Cardiac fibroblast (primary cell): Measurements from ENCODE around the gene DNAAF2.

Experiments
- DNase-seq, 2 donors: peaks; one replicate each; pipeline versions ENCODE4 v3.0.0 to v3.0.0-alpha.2; 2010; ENCODE audit warnings: low read depth in 2 of 2
- H3K4me3 ChIP-seq, 2 donors: replicated peaks in 1 of 2; 1 replicate in 1 of 2; 2 replicates in 1 of 2; pipeline ENCODE4 v1.5.1; 2011; ENCODE audit warnings: low read depth in 2 of 2, low read length in 2 of 2, mild to moderate bottlenecking in 2 of 2, moderate library complexity in 1 of 2
- TF ChIP-seq, protein P1 (sequence below): IDR thresholded peaks from one replicate; pipeline ENCODE4 v1.5.1; 2011; ENCODE audit warnings: low read depth, mild to moderate bottlenecking, low read length, inconsistent platforms

DNAAF2 gene

DNA sequence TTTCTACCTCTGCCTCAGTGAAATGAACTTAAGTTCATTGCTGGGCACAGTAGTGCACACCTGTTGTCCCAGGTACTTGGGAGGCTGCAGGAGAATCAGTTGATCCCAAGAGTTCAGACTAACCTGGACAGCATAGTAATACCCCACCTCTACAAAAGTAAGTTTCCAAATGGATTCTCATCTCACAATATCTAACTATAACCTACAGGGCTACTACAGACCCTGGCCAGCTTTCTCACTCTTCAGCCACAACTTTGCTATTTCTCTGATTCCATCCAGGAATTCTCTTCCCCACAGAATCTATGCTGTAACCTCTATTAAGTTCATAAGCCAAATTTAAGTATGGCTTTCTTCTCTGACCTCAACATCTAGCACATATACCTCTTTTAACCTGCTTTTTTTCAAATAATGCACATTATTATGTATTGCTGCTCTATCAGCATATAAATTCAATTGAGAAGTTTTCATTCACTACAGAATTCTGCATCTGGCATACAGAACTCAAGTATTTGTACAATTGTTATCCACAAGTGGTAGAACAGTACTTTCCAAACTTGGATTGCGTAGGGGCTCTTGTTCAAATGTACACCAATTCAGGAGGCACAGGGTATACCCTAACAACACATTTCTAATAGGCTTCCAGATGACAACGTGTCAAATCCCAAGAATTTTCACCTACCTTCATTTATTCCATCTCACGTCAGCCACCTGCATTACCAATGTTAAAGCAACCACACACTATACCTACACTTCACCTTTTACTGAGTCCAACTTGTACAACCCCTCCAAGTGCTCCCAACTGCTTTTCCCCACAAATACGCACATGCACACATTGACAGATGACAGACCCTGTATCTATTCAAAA lies 52.7 kb downstream of the DNAAF2 start:
- no peak for DNase-seq
- no peak overlapping the region for H3K4me3 ChIP-seq
- TF ChIP-seq, protein P1, sequence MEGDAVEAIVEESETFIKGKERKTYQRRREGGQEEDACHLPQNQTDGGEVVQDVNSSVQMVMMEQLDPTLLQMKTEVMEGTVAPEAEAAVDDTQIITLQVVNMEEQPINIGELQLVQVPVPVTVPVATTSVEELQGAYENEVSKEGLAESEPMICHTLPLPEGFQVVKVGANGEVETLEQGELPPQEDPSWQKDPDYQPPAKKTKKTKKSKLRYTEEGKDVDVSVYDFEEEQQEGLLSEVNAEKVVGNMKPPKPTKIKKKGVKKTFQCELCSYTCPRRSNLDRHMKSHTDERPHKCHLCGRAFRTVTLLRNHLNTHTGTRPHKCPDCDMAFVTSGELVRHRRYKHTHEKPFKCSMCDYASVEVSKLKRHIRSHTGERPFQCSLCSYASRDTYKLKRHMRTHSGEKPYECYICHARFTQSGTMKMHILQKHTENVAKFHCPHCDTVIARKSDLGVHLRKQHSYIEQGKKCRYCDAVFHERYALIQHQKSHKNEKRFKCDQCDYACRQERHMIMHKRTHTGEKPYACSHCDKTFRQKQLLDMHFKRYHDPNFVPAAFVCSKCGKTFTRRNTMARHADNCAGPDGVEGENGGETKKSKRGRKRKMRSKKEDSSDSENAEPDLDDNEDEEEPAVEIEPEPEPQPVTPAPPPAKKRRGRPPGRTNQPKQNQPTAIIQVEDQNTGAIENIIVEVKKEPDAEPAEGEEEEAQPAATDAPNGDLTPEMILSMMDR: no peak

DNA sequence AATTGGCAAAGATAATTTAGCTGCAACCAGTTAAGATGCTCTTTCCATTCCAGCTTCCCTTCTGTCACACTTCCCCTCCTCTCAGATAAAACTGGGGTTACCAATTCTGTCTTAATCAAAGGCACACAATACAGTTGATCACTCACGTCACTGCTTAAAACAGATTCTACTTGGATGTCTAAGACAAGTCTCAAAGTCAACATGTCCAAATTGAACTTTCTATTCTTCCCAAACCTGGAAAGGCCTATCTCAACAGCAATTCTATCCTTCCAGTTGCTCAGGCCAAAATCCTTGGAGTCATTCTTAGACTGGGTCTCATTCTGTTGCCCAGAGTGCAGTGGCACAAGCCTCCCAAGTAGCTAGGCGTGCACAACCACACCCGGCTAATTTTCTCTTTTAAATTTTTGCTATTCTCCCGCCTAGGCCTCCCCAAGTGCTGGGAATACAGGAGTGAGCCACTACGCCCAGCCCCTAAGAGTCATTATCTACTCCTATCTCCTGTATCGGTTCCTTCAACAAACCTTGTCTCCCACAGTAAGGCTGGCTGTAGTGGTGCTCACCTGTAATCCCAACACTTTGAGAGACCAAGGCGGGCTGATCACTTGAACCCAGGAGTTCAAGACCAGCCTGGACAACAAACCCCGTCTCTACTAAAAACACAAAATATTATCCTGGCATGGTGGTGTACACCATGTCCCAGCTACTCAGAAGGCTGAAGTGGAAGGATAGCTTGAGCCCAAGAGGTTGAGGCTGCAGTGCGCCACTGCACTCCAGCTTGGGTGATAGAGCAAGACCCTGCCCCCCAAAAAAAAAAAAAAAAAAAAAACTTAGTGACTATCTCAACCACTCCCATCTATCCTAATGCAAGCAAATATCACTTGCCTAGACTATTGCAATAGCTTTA lies 53.6 kb downstream of the DNAAF2 start:
- TF ChIP-seq, protein P1: no peak
- no peak for DNase-seq
- no peak overlapping the region for H3K4me3 ChIP-seq

DNA sequence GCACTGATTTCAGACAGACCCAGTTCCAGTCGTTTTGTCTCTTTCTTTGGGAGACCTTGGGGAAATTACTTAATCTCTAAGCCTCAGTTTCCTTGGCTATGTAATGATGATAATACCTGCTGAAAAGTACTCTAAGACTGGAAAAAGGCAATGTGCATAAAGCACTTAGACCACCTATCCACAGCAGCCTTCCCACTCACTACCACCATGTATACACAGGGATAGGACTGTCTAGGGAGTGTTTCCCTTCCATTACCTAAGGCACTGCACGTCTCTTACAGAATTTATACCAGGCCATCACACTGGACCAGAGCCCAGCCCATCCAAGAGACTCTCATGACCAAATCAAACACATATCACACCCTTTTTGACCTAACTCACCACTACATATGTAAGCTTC lies 55.2 kb downstream of the DNAAF2 start:
- DNase-seq: no peak
- TF ChIP-seq, protein P1: no peak
- H3K4me3 ChIP-seq: no peak overlapping the region

DNA sequence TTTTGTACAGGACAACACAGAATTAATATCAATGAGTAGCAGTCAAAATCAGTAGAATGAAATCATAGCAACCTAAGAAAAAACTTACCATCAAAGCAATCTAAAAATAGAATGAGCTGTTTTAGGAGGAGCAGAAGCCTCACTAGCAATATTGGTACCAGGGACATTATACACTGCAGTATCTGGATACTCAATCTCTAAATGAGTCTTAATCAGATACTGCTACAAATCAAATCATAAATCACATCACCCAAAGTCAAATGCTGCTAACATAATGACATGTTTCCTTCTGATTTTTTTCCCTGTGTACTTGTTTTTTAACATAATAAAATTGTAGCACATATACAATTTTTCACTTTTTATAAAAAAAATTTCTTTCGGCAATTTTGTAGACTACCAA lies 56.9 kb downstream of the DNAAF2 start:
- H3K4me3 ChIP-seq: no peak overlapping the region
- no peak for DNase-seq
- TF ChIP-seq, protein P1: no peak
